Transverse colon (tissue), 3 donors: ENCODE data around the gene CCDC154.

Source experiments
- CTCF ChIP-seq, 5 experiments: fragments of 200-600 bp in 3 of 5; fragments of 450-650 bp in 2 of 5; sonication (generic) in 3 of 5; IDR thresholded peaks; 1 replicate in 2 of 5; 2 replicates in 3 of 5; pipeline ENCODE4 v1.5.1; 2016 to 2017; ENCODE audit warnings: antibody characterized with exemption in 5 of 5, inconsistent platforms in 3 of 5, mild to moderate bottlenecking in 2 of 5, moderate library complexity in 1 of 5
- EP300 ChIP-seq: sonication (generic); formaldehyde crosslinking; IDR thresholded peaks from one replicate; pipeline ENCODE4 v1.6.1; 2017; ENCODE audit warnings: antibody characterized with exemption, low read depth
- POLR2A ChIP-seq: fragments of 450-650 bp; IDR thresholded peaks from one replicate; pipeline ENCODE4 v1.6.1; 2016; ENCODE audit warnings: antibody characterized with exemption, mild to moderate bottlenecking, moderate library complexity

- TF ChIP-seq POLR2A, result no peak
- no peak for TF ChIP-seq CTCF (IDR thresholded peaks at IDR 0.05)
- TF ChIP-seq EP300, result no peak
Observed at GRCh38 chr16:1441391-1441829, 2.9 kb downstream of the CCDC154 start.
